GM19468 (cell line): ENCODE data around the gene RNPEPL1.
A peak's percentile ranks its signal among the peaks of the same experiment; 100 is the strongest.
"Not testable (repeated sequence)": the region's sequence is repeated elsewhere in the genome, so short reads cannot be mapped to it uniquely, and the experiment has no call there.

Experiments
- ATAC-seq: cut with Tn5 transposase; IDR thresholded peaks from one replicate; pipeline ENCODE4 v1.9.1; 2021; ENCODE audit warnings: mild to moderate bottlenecking, moderate library complexity, moderate number of reproducible peaks; ENCODE audit not compliant: unreplicated experiment; ENCODE audit errors: extremely low read depth

The RNPEPL1 gene

DNA sequence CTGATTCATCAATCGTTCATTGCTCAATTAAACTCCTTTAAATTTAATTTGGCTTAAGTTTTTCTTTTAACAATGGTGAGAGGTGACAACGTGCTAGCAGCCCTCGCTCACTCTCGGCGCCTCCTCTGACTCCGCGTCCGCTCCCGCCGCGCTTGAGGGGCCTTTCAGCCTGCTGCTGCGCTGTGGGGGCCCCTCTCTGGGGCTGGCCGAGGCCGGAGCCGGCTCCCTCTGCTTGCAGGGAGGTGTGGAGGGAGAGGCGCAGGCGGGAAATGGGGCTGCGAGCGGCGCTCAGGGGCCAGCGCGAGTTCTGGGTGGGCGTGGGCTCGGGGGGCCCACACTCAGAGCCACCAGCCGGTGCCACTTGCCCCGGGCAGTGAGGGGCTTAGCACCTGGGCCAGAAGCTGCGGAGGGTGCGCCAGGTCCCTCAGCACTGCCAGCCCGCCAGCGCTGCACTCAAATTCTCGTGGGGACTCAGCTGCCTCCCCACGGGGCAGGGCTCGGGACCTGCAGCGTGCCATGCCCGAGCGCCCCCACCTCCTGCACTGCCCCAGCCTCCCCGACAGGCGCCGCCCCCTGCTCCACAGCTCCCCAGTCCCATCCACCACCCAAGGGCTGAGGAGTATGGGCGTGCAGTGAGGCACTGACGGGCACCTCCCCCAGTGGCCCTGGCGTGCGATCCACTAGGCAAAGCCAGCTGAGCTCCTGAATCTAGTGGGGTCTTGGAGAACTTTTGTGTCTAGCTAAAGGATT, 30.1 kb upstream of the RNPEPL1 start:
- ATAC-seq: no peak

DNA sequence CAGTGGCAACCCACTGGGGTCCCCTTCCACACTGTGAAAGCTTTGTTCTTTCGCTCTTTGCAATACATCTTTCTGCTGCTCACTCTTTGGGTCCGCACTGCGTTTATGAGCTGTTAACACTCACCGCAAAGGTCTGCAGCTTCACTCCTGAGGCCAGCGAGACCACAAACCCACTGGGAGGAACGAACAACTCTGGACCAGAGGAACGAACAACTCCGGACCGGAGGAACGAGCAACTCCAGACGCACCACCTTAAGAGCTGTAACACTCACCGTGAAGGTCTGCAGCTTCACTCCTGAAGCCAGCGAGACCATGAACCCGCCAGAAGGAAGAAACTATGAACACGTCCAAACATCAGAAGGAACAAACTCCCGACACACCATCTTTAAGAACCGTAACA, 29.2 kb upstream of the RNPEPL1 start:
- ATAC-seq: not testable (repeated sequence)

DNA sequence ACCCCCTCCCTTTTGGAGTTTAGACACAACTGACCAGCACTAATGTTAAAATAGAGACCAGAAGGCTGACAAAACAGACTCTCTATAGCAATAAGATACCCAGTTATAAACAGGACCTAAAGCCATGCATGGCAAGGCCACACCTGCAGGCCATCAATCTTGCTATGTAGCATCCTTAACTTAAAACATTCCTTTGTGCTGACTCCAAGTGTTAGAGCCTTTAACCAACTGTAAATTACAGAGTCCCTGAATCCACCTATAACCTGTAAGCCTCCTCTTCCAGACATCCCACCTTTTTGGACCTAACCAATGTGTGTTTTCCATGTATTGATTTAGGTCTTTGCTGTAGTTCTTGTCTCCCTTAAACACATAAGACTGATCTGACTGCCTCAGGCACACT, 28.4 kb upstream of the RNPEPL1 start:
- ATAC-seq: no peak

DNA sequence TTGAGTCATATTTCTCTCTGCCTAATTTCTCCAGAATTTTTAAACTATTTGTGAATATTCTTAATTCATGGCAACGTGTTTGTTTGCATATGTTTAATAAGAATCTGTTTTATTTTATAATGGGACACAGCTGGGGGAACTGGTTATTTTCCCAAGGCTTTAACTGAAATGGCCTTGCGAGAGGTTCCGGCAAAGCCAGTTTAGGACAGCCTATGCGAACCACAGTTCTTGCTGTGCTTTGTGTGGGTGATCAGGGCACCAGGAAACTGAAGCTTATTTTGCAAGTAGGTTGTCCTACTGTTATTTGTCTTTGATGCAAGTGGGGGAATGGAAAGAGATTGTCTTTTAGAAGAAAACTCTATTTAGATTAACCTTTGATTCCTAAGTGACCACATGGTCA, 17.0 kb upstream of the RNPEPL1 start:
- ATAC-seq: no peak

DNA sequence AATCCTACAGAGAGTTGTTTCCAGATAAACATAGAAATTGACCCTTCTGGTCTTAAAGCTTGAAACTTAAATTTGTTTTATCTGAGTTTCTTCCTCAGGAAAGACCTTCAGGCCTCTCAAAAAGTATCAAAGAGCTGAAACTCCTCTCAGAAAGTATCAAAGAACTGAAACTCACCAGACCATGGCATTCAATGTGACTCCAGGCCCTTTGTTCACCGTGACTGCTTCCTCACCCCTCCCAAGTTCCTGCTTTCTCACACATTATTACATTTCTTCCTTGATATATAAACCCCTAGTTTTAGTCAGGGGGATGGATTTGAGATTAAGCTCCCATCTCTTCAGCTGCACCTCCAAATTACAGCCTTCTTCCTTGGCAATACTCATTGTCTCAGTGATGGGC, 16.5 kb upstream of the RNPEPL1 start:
- no peak for ATAC-seq

DNA sequence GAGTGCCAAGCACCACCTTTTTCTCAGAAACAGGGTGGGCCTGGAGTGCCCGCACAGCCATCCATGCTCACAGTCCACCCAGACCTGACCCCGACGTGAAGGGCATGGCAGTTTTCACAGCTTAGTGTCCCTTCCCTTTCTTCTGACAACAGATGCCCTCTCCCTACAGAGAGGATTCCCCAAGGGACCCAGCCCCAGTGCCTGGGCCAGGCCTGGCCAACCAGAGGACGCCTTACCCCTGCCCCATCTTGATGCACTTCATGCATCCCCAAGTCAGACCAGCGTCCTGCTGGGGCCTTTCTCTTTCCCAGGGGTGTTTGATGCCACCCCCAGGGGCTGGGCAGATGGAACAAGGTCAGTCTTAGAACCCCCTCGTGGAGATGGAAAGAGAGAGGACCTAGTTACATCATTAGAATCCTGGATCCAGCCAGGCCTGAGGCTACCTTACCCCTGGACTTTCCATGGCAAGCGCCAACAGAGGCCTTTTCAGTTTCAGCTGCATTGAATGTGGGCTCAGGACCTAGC, 14.3 kb upstream of the RNPEPL1 start:
- no peak for ATAC-seq

DNA sequence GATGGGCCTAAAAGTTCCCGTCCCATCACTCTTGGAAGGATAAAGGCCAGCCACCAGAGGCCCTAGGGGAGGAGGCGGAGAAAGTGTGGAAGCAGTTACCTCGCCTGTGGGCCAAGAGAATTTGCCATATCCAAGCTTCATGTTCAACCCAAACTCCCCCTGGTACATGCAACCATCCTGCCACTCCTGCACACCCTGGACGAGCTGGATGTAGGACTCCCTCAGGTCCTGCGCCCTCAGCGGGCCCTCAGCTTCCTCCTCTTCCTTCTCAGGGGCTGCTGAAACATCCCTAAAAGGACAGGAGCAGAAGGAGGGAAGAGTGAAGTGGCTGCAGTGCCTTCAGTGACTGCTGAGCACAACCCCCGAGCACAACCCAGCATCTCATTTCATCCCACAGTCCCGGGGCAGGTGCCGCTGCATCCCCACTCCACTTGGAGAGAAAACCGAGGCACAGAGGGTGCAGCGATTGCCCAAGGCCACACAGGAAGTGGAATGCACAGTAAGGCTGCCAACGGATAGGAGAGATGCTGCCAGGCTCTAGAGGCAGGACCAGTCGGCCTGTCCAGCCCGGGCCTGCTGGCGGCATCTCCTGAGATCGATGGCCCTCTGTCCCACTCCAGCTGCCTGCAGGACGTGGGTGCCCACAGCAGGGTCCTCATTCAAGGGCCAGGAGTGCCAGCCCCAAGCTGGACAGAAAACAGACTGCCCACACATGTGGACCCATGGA, 13.4 kb upstream of the RNPEPL1 start:
- ATAC-seq: no peak

DNA sequence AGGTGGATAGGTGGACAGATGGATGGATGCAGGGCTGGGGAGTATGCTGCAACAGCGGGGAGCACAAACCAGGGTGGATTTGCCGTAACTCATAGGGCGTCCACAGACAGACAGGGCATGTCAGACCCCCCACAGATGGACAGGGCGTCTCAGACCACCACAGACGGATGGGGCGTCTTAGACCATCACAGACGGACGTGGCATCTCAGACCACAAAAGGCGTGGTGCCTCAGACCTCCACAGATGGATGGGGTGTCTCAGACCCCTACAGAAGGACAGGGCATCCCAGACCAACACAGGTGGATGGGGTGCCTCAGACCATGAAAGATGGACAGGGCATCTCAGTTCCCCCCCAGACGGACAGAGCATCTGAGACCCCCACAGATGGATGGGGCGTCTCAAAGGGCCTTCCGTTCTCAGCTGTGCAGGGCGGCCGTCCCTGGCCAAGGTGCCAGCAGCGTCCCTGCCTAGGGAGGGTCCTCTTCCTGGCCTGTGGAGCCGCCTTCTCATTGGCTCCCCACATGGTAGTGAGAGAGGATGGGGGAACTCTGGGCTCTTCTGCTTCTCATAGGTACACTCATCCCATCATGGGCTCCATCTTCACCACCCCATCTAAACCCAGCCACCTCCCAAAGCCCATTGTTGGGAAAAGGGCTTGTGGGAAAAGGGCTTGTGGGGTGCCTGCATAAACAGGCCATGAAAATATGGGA, 12.6 kb upstream of the RNPEPL1 start:
- ATAC-seq: no peak

DNA sequence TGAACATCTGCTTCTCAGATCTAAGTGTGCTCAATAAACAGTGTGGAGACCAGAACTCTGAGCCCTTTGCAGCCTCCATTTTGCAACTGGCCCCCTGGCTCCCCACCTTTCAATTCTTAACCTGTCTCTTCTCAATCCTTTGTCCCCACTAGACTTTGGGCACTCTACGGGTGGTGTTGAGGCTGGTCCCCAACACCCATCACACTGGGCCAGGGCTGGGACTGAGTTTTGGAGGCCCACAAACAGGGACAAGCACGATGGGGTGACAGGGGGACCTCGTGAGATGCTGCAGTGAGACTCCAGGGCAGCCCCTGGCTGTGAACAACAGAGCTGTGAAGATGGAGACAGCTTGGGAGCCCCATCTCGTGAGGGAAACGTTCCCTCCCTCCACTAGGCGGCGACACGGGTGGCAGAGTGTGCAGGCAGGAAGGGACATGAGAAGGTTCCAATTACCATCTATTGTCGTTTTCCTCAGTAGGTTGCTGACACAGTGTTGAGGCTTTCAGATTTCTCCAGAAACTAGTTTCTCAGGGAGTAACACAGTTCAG, 11.7 kb upstream of the RNPEPL1 start:
- no peak for ATAC-seq

DNA sequence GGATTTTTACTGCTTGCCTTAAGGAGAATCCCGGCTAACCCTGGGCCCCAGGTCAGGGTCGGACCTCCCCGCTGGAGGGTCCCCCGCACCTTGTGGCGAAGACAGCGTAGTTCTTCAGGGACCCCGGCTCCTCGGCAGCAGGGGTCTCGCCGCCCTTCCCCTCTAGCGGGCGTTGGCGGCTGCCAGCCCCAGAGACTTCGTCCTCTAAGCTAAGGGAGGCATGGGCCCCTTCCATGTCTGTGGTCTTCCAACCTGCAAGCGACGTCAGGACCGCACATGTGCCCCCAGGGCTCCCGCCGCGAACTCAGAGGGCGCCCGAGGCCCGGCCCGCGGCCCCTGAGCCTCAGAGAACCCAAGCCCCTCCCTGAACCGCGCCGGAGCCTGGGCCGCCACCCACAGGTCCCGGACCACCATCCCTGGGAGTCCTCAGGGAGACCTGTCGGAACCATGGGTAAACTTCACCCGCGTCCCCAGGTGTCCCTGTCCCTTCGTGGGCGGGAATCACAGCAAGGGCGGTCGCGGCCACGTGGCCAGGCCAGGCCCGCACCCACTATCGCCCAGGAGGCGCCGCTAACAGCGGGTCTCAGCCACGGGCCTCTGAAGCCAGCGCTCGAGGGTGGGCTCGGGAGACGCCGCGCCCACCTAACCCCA, 11.1 kb upstream of the RNPEPL1 start:
- ATAC-seq: no peak

DNA sequence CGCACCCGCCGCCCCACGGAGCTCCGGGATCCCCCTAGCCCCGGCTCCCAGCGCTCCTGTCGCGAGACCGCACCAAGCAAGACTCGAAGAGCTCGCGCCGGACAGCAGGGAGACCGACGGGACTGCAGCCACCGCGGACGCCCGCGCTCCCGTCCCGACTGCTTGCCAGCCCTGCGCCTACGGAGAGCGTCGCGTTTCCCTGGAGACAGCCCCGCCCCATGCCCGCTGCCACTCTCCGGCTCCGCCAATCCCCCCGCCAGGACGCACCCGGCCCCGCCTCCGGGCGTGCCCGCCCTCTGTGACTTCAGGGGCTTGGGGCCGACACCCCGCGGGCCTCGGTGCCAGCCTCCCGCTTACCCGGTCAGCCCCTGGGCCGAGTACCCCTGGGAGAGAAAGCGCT, 10.5 kb upstream of the RNPEPL1 start, which contains the start of gene ANKMY1:
TSS of gene ANKMY1 (minus strand) at position 181 of the 400 bp plus-strand sequence. CDS start 653 bp downstream, outside the sequence.
- ATAC-seq: no peak

DNA sequence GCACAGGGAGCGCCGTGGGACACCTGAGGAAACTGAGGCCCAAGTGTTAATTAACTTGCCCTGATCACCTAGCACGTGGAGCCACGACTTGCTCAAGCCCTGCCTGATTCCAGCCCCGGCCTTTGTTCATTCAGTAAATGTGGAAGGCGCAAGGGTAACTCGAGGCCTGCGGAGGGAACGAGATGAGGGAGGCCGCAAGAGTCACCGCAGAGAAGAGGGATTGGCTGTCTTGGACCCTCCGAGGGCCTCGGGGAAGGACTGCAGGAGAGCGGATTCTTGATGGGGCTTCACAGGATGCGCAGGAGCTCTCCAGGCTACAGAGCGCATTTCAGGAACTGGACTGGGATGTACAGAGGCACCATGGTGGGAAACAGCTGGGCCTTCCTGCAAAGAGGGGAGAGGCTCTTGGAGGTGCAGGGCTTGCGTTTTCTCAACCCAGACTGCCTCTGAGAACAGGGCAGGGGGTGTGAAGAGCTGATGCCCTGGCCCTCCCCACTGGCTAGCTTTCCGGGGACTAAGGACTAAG, 10.0 kb upstream of the RNPEPL1 start:
- ATAC-seq: no peak

DNA sequence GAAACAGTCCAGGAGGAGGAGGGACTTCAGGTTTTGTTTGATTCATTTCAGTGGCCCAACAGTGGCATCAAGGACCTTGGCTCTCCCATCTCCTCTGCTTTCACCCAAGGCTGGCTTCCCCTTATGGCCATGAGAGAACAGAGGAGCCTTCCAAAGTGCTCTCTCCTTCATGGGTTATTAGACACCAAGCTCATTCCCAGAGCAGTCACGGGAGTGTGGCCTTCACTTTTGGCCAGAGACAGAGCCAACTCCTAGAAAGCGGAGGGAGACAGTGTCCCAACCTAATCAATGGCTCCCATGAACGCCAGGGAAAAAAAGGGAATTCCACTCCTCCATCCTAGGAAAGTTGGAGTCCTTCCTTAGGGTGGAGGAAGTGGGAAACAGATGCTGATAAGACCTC, 9.0 kb upstream of the RNPEPL1 start:
- no peak for ATAC-seq

DNA sequence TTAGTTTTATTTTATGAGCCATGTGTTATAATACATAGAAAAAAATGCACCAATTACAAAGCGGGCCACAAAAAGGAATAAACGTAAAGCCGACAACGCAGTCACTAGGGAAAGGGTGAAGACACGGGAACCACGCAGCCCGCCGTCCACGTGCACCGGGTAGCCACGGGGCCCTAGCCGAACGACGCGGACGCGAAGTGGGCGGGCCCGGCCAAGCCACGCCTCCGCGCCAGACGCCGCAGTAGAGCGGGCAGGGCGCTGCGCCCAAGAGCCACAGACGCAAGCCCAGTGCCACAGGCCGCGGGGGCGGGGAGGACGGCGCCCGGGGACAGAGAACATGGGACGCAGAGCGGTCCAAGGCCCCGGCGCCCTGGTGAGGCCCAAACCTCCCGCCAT, 8.2 kb upstream of the RNPEPL1 start, which contains the start of gene DUSP28:
TSS of gene DUSP28 (plus strand) at position 274 of the 396 bp plus-strand sequence. CDS start 328 bp downstream, outside the sequence.
- ATAC-seq: peak; percentile 34

DNA sequence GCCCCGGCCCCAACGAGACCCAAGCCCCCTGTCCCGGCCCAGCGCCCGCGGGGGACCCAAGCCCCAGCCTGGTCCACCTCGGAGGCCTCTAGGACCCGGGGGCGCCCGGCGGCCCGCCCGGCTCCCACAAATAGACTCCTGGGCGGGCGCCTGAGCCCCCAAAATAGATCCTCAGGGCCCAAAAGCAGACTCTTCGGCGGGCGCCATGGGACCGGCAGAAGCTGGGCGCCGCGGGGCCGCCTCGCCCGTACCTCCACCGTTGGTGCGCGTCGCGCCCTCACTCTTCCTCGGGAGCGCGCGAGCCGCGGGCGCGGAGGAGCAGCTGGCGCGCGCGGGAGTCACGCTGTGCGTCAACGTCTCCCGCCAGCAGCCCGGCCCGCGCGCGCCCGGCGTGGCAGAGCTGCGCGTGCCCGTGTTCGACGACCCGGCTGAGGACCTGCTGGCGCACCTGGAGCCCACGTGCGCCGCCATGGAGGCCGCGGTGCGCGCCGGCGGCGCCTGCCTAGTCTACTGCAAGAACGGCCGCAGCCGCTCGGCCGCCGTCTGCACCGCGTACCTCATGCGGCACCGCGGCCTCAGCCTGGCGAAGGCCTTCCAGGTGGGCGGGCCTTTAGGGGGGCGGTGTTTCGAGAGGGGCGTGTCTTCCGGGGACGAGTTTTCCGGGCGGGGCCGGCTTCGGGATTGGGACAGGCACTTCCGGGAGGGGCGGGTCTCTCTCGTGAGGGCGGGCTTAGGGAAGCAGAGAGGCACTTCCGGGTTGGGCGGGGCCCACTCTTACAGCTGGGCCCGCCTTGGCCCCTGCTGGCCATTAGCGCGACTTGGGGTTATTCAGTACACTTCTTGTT, 7.6 kb upstream of the RNPEPL1 start:
- peak; percentile 41 for ATAC-seq

DNA sequence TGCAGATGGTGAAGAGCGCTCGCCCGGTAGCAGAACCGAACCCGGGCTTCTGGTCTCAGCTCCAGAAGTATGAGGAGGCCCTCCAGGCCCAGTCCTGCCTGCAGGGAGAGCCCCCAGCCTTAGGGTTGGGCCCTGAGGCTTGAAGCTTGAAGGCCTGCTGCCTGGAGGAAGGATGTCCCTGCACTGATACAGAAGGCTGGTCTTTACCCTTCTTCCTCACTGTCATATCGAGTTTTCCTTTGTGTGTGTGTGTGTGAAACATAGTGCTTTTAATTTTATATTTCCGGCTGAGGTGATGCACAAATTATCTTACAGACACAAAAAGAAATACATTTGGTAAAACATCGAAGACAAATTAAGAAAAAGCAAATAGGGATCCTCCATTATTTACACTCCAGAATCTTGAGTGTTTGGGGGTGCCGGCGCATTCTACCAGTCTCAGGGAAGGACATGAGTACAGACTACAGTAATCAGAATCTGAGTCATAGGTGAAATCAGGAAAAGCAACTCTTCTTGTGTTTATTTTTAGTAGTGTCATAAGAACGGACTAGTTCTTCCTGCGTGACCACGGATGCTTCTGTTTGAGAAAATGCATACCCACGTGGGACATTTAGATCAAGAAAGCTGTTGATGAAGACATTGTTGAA, 6.8 kb upstream of the RNPEPL1 start:
- no peak for ATAC-seq

DNA sequence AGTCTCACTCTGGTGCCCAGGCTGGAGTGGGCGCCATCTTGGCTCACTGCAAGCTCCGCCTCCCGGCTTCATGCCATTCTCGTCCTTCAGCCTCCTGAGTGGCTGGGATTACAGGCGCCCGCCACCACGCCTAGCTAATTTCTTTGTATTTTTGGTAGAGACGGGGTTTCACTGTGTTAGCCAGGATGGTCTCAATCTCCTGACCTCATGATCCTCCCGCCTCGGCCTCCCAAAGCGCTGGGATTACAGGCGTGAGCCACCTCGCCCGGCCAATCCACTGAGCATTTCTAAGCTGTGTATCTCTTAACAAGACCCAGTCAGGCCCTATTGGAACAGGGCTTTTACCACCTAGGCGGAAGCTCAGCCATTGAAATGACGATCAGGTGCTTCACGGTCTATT, 5.1 kb upstream of the RNPEPL1 start:
- not testable (repeated sequence) for ATAC-seq

DNA sequence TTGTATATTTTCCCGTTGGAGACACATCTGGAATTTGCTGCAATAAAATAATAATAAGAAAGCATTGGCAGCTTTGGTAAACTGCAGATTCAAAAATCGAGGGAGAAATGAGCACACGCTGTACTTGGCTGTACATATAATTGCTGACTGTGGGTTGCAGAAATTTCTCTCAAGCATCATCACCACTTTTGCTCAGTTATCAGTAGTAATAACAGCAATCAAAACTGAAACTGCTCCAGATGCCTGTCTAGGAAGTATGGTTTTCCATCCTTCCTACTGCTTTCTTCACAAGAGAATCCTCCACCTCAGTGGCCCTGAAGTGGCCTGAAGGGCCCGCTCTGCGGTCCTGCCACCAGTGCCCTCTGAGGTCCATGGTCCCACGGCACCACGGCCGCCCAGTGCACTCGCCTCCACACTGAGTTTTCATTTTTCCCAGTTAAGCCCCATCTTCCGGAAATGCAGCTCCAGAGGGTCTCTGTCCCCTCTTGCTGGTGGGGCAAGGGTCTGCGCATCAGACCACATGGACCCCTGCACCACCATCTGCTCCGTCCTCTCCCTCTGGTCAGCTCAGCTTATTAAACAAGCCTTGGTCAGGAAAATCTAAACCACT, 4.2 kb upstream of the RNPEPL1 start:
- no peak for ATAC-seq
